Large intestine (tissue), 12 donors: ENCODE data around the gene ROPN1. TPM values are rescaled to one million over a fixed set of nuclear protein-coding genes. Genes with fewer than 3 reads are reported as not detected.
"Not testable (repeated sequence)": the region's sequence is repeated elsewhere in the genome, so short reads cannot be mapped to it uniquely, and the experiment has no call there.

Source experiments
- DNase-seq, 2 donors: peaks; one replicate each; pipeline versions ENCODE4 v3.0.0 to v3.0.0-alpha.2; 2013
- H3K27ac ChIP-seq: one replicate; pipeline ENCODE4 v1.5.1; 2013; ENCODE audit warnings: low read length
- H3K27me3 ChIP-seq: 2 replicates; pipeline ENCODE4 v1.6.1; 2013; ENCODE audit warnings: low read length; ENCODE audit not compliant: control insufficient read depth, insufficient read depth
- H3K36me3 ChIP-seq: 2 replicates; pipeline ENCODE4 v1.6.1; 2013; ENCODE audit warnings: low read length; ENCODE audit not compliant: control insufficient read depth, insufficient read depth
- H3K4me1 ChIP-seq: one replicate; pipeline ENCODE4 v1.6.1; 2013; ENCODE audit warnings: low read length; ENCODE audit not compliant: control insufficient read depth, insufficient read depth
- H3K4me3 ChIP-seq: one replicate; pipeline ENCODE4 v1.5.1; 2013; ENCODE audit warnings: low read length
- H3K9me3 ChIP-seq: one replicate; pipeline ENCODE4 v1.6.1; 2013; ENCODE audit warnings: mild to moderate bottlenecking, low read depth, low read length, moderate library complexity; ENCODE audit not compliant: control insufficient read depth
- WGBS: methylation state at CpG from one replicate; pipeline ENCODE4 v1.1.5; 2013; ENCODE audit warnings: low lambda C conversion rate; ENCODE audit not compliant: insufficient coverage; 5-methylcytosine and 5-hydroxymethylcytosine counted together
- long read RNA-seq, 11 donors: transcript quantifications; one replicate each; lab custom pipeline, GENCODE V29; 2026
- polyA plus RNA-seq: library from polyadenylated mRNA; unstranded; fragments of 120-200 nt; gene quantifications from one replicate; pipeline ENCODE4 v1.2.1, GENCODE V29; 2013

Gene ROPN1
- 0.16 TPM for polyA plus RNA-seq
- long read RNA-seq, donor 1, result 0 reads
- long read RNA-seq, donor 2, result 0 reads
- long read RNA-seq, donor 3, result 0 reads
- long read RNA-seq, donor 4, result 0 reads
- long read RNA-seq, donor 5, result 0 reads
- long read RNA-seq, donor 6, result 0 reads
- long read RNA-seq, donor 7, result 0 reads
- long read RNA-seq, donor 8, result 0 reads
- long read RNA-seq, donor 9, result 0 reads
- long read RNA-seq, donor 10, result 0 reads
- long read RNA-seq, donor 11, result 0 reads

DNA sequence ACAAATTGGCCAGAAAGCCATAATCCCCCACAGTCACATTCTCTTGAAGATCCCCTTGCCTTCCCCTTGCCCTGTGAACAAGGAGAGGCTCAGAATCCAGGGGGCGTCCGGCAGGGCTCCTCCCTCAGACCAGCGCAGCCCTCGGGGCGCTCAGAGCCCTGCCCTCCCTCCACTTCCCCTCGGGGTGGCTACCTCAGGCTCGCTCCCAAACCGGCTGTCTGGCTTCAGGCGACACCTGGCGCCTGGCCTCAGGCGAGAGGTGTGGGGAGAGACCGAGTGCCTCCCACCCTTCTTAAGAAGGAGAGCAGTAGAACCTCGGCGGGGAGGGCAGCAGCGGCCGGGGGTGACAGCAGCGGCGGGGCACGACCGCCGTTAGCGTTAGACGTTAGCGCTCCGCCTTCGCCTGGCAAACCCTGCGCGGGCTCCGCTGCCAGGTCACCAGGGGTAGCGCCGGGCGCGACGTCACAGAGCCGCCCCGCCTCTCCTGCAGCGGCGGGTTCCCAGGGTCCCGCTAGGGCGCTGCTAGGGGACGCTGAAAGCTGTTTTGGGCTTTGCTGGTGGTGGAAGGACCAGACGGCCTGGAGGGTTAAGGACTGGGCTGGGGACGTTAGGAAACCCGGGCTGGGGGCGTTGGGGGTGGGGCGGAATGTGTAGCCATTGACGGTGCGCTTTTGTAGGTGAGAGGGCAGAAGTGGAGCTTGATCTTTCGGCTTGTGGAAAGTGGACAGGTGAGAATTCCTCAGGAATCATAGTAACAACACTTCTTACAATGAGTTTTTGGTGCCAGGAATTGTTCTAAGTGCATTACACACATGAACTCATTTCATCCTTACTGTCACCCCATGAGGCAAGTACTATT, at the start of gene ROPN1:
Gene ROPN1, minus strand, starts transcription at position 395 of the 859 bp plus-strand sequence. CDS start 11,643 bp downstream, outside the sequence.
- WGBS, result no CpG with 5 or more reads among the region's 49 CpGs
- not testable (repeated sequence) for H3K27ac ChIP-seq, H3K36me3 ChIP-seq, H3K4me1 ChIP-seq, H3K4me3 ChIP-seq, H3K9me3 ChIP-seq, DNase-seq
- peaks cover 39% of the 10 kb centered on the region for H3K27me3 ChIP-seq

GRCh38 chr3:124041553-124041952, 49.6 kb upstream of the ROPN1 start:
- Histone ChIP-seq H3K9me3 (no peaks in the 10 kb centered on the region), H3K36me3 (no peaks in the 10 kb centered on the region), H3K27ac (no peak overlapping the region), H3K4me3 (no peak overlapping the region), H3K27me3 (peaks cover 13% of the 10 kb centered on the region), H3K4me1 (no peaks in the 10 kb centered on the region)
- DNase-seq, result peak in 1 of 2 donors; percentile 47
- 0% methylated on average over 1 of the region's 5 CpGs for WGBS

GRCh38 chr3:124037326-124037725, 45.4 kb upstream of the ROPN1 start:
- peaks cover 39% of the 10 kb centered on the region for H3K27me3 ChIP-seq
- no peaks in the 10 kb centered on the region for H3K36me3 ChIP-seq
- H3K9me3 ChIP-seq, result peaks cover 4% of the 10 kb centered on the region
- H3K27ac ChIP-seq, result no peak overlapping the region
- H3K4me1 ChIP-seq, result peaks cover 7% of the 10 kb centered on the region
- DNase-seq, result no peak
- no peak overlapping the region for H3K4me3 ChIP-seq

DNA sequence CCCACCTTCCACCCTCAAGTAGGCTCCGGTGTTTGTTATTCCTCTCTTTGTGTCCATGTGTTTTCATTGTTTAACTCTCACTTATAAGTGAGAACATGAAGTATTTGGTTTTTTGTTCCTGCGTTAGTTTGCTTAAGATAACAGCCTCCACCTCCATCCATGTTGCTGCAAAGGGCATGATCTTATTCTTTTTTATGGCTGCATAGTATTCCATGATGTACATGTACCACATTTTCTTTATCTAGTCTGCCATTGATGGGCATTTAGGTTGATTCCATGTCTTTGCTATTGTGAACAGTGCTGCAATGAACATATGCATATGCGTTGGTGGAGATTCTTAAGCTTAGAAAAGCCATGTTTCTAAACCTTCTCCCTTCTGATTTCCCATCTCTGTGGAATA, 44.3 kb upstream of the ROPN1 start:
- peaks cover 49% of the 10 kb centered on the region for H3K27me3 ChIP-seq
- WGBS, result 100% methylated on average over 1 of the region's 3 CpGs

DNA sequence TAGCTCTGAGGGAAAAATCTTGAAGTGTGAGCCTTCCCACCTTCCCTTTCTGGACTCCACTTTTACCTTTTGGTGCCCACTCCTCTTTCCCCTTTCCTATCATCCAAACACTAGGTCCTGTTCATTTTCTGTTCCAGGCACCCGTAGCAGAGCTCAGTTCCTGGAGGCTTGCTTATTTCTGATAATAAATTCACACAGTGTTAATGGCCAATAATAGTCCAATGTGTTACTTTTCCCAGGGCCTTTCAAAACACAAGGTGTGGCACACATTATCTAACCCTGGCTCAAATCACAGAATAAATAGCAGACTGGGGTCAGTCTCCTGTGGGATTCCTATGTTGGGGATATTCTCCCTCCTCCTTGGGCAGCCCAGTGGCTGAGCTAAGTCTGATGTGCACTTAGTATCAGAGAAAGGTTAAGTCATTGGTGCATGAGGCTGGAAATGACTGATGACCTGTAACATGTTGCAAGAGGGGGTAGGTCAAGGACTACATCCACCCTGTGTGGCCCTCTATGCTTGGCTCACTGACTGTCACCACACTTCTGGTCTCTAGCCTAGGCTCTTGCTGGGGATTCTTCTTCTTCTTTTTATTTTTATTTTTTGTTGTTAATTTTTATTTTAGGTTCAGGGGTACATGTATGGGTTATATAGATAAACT, 43.7 kb upstream of the ROPN1 start:
- H3K27me3 ChIP-seq, result peaks cover 49% of the 10 kb centered on the region
- no peak for DNase-seq
- WGBS, result 56% methylated on average over 1 of the region's 1 CpG
- H3K9me3 ChIP-seq, result peaks cover 4% of the 10 kb centered on the region
- H3K36me3 ChIP-seq, result no peaks in the 10 kb centered on the region
- H3K27ac ChIP-seq, result no peak overlapping the region
- H3K4me1 ChIP-seq, result peaks cover 7% of the 10 kb centered on the region
- no peak overlapping the region for H3K4me3 ChIP-seq

More for the DNA sequence above, 44.3 kb upstream of the ROPN1 start:
- DNase-seq, H3K4me1 ChIP-seq, H3K9me3 ChIP-seq, H3K36me3 ChIP-seq, H3K4me3 ChIP-seq, H3K27ac ChIP-seq: not testable (repeated sequence)

DNA sequence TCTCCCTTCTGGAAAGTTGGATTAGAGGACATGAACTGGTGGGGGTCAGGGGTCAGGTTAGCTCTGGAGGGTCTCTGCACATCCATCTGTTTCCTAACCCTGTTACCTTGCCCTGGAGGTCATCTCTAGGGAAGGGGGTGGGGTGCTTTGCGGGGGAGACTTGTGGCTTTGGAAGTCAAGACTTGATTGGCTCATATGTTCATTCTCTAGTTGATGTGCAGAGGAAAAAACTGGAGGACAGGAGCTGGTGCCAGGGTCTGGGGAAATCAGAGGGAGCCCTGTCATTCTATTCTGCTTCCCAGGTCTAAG, 42.9 kb upstream of the ROPN1 start:
- H3K27ac ChIP-seq, result no peak overlapping the region
- DNase-seq, result no peak
- H3K4me3 ChIP-seq, result peak overlapping the region; percentile 63
- WGBS, result no CpG with 5 or more reads among the region's 1 CpG
- H3K36me3 ChIP-seq, result no peaks in the 10 kb centered on the region
- H3K9me3 ChIP-seq, result peaks cover 4% of the 10 kb centered on the region
- H3K27me3 ChIP-seq, result peaks cover 52% of the 10 kb centered on the region
- H3K4me1 ChIP-seq, result peaks cover 7% of the 10 kb centered on the region

DNA sequence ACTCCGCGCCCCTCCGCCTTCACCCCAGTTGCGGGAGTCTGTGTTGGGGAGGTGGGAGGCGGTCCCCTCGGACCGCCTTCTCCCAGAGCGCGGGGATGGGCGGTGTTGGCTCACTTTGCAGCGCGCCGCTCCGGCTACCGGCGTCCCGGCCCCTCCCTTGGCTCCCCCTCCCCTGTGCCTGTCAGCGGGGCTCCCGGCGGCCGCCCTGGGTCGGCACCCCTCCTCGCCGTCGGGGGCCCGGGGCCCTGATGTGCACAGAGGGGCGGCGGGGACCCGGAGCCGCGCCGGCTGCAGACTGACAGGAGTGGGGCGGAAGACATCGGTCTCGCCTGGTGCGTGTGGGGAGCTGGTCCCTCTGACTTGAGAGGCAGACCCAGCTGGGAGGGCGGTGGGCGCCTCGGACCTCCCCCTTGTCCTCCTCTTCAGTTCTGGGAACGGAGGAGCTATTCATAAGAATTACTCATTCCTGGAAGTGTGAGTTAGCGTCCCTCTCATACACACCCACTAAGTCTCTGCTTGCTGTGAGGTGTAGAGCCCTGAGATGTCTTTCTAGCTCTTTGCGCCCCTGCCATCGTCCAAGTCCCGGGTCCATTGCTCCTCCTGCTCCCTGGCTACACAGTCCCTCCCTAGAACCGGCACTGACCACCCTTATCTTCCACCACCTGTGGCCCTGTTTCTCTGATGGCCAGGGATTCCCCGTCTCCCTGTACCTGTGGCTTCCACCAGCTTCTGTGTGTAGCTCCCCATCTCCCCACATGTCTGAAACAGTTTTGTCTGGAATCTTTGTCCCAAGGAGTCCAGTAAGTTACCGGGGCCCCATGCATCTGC, 42.3 kb upstream of the ROPN1 start:
- H3K9me3 ChIP-seq, result peaks cover 4% of the 10 kb centered on the region
- peaks cover 52% of the 10 kb centered on the region for H3K27me3 ChIP-seq
- H3K27ac ChIP-seq, result no peak overlapping the region
- DNase-seq, result peak; percentile 24 to 34
- H3K36me3 ChIP-seq, result no peaks in the 10 kb centered on the region
- no CpG with 5 or more reads among the region's 47 CpGs for WGBS
- peaks cover 7% of the 10 kb centered on the region for H3K4me1 ChIP-seq
- H3K4me3 ChIP-seq, result peak overlapping the region; percentile 63

DNA sequence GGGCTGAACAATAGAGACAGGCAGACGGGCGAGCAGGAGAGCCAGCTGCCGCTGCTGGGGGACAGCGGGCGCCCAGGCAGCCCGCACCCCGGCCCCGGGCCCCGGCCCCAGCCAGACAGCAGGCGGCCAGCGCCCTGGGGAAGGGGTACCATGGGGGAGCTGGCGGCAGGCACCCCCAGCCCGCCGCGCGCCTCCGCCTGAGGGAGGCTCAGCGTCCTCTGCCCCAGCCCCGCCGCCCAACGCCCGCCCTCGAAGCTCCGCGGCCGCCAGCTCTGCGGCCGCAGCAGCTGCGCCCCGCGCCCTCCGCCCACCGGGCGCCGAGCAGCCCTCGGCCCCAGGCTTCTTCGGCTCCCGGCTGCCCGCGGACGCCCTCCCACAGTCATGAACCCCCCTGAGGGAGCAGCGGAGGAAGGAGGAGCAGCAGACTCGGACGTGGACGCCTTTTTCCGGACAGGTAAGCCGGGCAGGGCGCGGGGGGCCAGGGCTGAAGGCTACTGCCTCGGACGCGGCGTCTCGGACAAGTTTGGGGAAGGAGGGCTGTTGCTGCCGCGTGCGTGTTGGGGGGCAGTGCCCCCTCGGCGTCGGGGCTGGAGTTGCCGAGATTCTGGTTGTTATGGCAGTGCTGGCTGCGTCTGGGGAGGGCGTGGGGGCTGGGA, 41.6 kb upstream of the ROPN1 start, which contains the start of gene KALRN:
Gene KALRN, plus strand, starts transcription at position 10 of the 656 bp plus-strand sequence.
- H3K27me3 ChIP-seq, result peaks cover 58% of the 10 kb centered on the region
- peak within 1 kb of the TSS; percentile 41 for H3K27ac ChIP-seq
- H3K4me1 ChIP-seq, result peaks cover 7% of the 10 kb centered on the region
- peaks cover 4% of the 10 kb centered on the region for H3K9me3 ChIP-seq
- WGBS, result no CpG with 5 or more reads among the region's 63 CpGs
- DNase-seq, result peak in 1 of 2 donors; percentile 7
- H3K36me3 ChIP-seq, result no peaks in the 10 kb centered on the region
- peak within 1 kb of the TSS; percentile 63 for H3K4me3 ChIP-seq

- Histone ChIP-seq H3K27me3 (peaks cover 55% of the 10 kb centered on the region), H3K27ac (peak overlapping the region; percentile 41), H3K9me3 (peaks cover 4% of the 10 kb centered on the region), H3K36me3 (no peaks in the 10 kb centered on the region), H3K4me3 (peak overlapping the region; percentile 44), H3K4me1 (peaks cover 7% of the 10 kb centered on the region)
- peak; percentile 53 to 88 for DNase-seq
- WGBS, result no CpG with 5 or more reads among the region's 48 CpGs
Observed at GRCh38 chr3:124032881-124033359, 41.0 kb upstream of the ROPN1 start.
